A673 (cell line): ENCODE measurements around the gene ANKRD52.

Experiments
- EZH2 ChIP-seq: fragments of 200-600 bp; sonication (generic); IDR thresholded peaks from 2 replicates; pipeline ENCODE4 v1.6.1; 2017; ENCODE audit warnings: borderline replicate concordance, low read depth, mild to moderate bottlenecking, mixed read lengths, antibody characterized with exemption, low read length; ENCODE audit not compliant: poor library complexity, severe bottlenecking
- TF ChIP-seq, protein P1 (sequence below): fragments of 300-800, 200-600 bp; sonication (generic); conservative IDR thresholded peaks from 2 replicates; pipeline ENCODE4 v1.5.1; 2017; ENCODE audit warnings: low read depth, mild to moderate bottlenecking, antibody characterized with exemption, low read length, moderate library complexity, mixed read lengths

- TF ChIP-seq, protein P1, sequence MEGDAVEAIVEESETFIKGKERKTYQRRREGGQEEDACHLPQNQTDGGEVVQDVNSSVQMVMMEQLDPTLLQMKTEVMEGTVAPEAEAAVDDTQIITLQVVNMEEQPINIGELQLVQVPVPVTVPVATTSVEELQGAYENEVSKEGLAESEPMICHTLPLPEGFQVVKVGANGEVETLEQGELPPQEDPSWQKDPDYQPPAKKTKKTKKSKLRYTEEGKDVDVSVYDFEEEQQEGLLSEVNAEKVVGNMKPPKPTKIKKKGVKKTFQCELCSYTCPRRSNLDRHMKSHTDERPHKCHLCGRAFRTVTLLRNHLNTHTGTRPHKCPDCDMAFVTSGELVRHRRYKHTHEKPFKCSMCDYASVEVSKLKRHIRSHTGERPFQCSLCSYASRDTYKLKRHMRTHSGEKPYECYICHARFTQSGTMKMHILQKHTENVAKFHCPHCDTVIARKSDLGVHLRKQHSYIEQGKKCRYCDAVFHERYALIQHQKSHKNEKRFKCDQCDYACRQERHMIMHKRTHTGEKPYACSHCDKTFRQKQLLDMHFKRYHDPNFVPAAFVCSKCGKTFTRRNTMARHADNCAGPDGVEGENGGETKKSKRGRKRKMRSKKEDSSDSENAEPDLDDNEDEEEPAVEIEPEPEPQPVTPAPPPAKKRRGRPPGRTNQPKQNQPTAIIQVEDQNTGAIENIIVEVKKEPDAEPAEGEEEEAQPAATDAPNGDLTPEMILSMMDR: no peak
- no peak for TF ChIP-seq EZH2
Measured at GRCh38 chr12:56224954-56225353, 33.2 kb downstream of the ANKRD52 start.
